K562 (cell line): ENCODE data around the gene IER3IP1. TPM values are rescaled to one million over a fixed set of nuclear protein-coding genes. Genes with fewer than 3 reads are reported as not detected.

ENCODE experiments used
- ATAC-seq: fragments of 200-7000 bp; cut with Tn5 transposase; 3 replicates; pipeline ENCODE4 v1.9.1; 2020; ENCODE audit warnings: moderate library complexity
- BruUV-seq: library from RNA; stranded (reverse); fragments of 400-500 nt; replicated peaks from 2 replicates; lab custom pipeline; 2021; lab: Mats Ljungman, UMichigan
- CTCF ChIA-PET: fragments of 300-600 bp; formaldehyde crosslinking; extraction: SDS; loops from one replicate; lab custom pipeline; 2021; ENCODE audit warnings: low intra/inter-chr PET ratio; lab: Yijun Ruan, JAX
- POLR2A ChIA-PET: fragments of 300-600, 350-650 bp; sonication (Branson Sonifier 250); formaldehyde crosslinking; extraction: SDS; loops from one replicate; lab custom pipeline; 2021; ENCODE audit warnings: antibody characterized with exemption, inconsistent platforms; lab: Yijun Ruan, JAX
- DNase-seq, 4 experiments: peaks; one replicate each; pipeline versions ENCODE4 v3.0.0 to v3.0.0-alpha.2; 2011 to 2018; ENCODE audit warnings: low spot score in 3 of 4, mixed read lengths in 3 of 4; ENCODE audit errors: extremely low read depth in 1 of 4
- FAIRE-seq: peaks from 2 replicates; lab custom pipeline; 2011; peaks lifted over from hg19 to GRCh38; lab: Jason Lieb, UNC
- H2AFZ ChIP-seq: 2 replicates; pipeline ENCODE4 v1.6.0; 2011; ENCODE audit warnings: low read depth, low read length, control low read depth, inconsistent platforms
- H3K27ac ChIP-seq: fragments of 200-600 bp; 3 replicates; pipeline ENCODE4 v1.8.0; 2011; ENCODE audit warnings: low read depth, mild to moderate bottlenecking, control low read depth, inconsistent platforms, low read length, moderate library complexity, mixed read lengths; ENCODE audit errors: extremely low read depth
- H3K27me3 ChIP-seq, 2 experiments: fragments of 300-600 bp in 1 of 2; 2 replicates in 1 of 2; 3 replicates in 1 of 2; pipeline versions ENCODE4 v1.6.0 to v1.8.0; 2011; ENCODE audit warnings: inconsistent platforms in 2 of 2, low read length in 2 of 2, mild to moderate bottlenecking in 1 of 2, mixed read lengths in 1 of 2, moderate library complexity in 1 of 2; ENCODE audit not compliant: control insufficient read depth in 2 of 2, insufficient read depth in 2 of 2
- H3K36me3 ChIP-seq: fragments of 300-600 bp; 3 replicates; pipeline ENCODE4 v1.8.0; 2011; ENCODE audit warnings: mild to moderate bottlenecking, low read length, inconsistent platforms; ENCODE audit not compliant: control insufficient read depth, insufficient read depth
- H3K4me1 ChIP-seq, 2 experiments: fragments of 200-600 bp in 1 of 2; replicated peaks in 1 of 2; 2 replicates in 1 of 2; 3 replicates in 1 of 2; pipeline versions ENCODE4 v1.5.1 to v1.8.0; 2011; ENCODE audit warnings: inconsistent platforms in 2 of 2, low read length in 2 of 2, mild to moderate bottlenecking in 1 of 2, mixed read lengths in 1 of 2, moderate library complexity in 1 of 2; ENCODE audit not compliant: control insufficient read depth in 2 of 2, insufficient read depth in 2 of 2
- H3K4me2 ChIP-seq: 2 replicates; pipeline ENCODE4 v1.6.1; 2011; ENCODE audit warnings: low read length, control low read depth, inconsistent platforms, mixed read lengths; ENCODE audit not compliant: insufficient read depth
- H3K4me3 ChIP-seq: fragments of 200-600 bp; sonication (generic), shearing (Covaris generic); 2 replicates; pipeline ENCODE4 v1.5.1; 2016; ENCODE audit warnings: control low read depth, inconsistent platforms
- H3K79me2 ChIP-seq: fragments of 200-600 bp; 3 replicates; pipeline ENCODE4 v1.8.0; 2011; ENCODE audit warnings: low read length, inconsistent platforms; ENCODE audit not compliant: control insufficient read depth, insufficient read depth
- H3K9ac ChIP-seq, 2 experiments: 2 replicates each; pipeline versions ENCODE4 v1.6.0 to v1.6.1; 2011; ENCODE audit warnings: low read depth in 2 of 2, low read length in 2 of 2, control low read depth in 1 of 2, inconsistent platforms in 1 of 2, mild to moderate bottlenecking in 1 of 2, mixed read lengths in 1 of 2; ENCODE audit not compliant: insufficient read depth in 1 of 2
- H3K9me1 ChIP-seq: one replicate; pipeline ENCODE4 v1.6.0; 2011; ENCODE audit warnings: inconsistent platforms, mild to moderate bottlenecking, low read length, moderate library complexity; ENCODE audit not compliant: control insufficient read depth, insufficient read depth
- H3K9me3 ChIP-seq: replicated peaks from 2 replicates; pipeline ENCODE4 v1.5.1; 2011; ENCODE audit warnings: low read depth, low read length, inconsistent platforms; ENCODE audit not compliant: control insufficient read depth, insufficient read depth
- H4K20me1 ChIP-seq: replicated peaks from 2 replicates; pipeline ENCODE4 v1.6.1; 2011; ENCODE audit warnings: low read length, inconsistent platforms, mixed read lengths; ENCODE audit not compliant: control insufficient read depth, insufficient read depth
- CGGBP1 ChIP-seq: fragments of 250-450 bp; sonication (Bioruptor Pico); IDR thresholded peaks from 2 replicates; pipeline ENCODE4 v1.9.0; 2021; ENCODE audit warnings: mild to moderate bottlenecking
- CREB1 ChIP-seq, 2 experiments: sonication (generic) in 1 of 2; formaldehyde crosslinking in 1 of 2; IDR thresholded peaks; 2 replicates each; pipeline versions ENCODE4 v1.6.1 to v1.8.0; 2012 to 2022; ENCODE audit warnings: inconsistent platforms in 1 of 2, mild to moderate bottlenecking in 1 of 2, missing genetic modification reagents in 1 of 2, moderate library complexity in 1 of 2
- CSDE1 ChIP-seq, 2 experiments: fragments of 450-650 bp; IDR thresholded peaks; 2 replicates each; pipeline ENCODE4 v1.6.1; 2016; ENCODE audit warnings: mild to moderate bottlenecking in 1 of 2
- ETS2 ChIP-seq: IDR thresholded peaks from 2 replicates; pipeline ENCODE4 v1.6.1; 2016; ENCODE audit warnings: borderline replicate concordance, missing genetic modification characterization, mild to moderate bottlenecking, moderate library complexity, missing compliant biosample characterization; ENCODE audit not compliant: poor library complexity, severe bottlenecking
- NFRKB ChIP-seq: fragments of 450-650 bp; IDR thresholded peaks from 2 replicates; pipeline ENCODE4 v1.6.1; 2016; ENCODE audit warnings: low read depth
- POLR2AphosphoS5 ChIP-seq: IDR thresholded peaks from 2 replicates; pipeline ENCODE4 v1.6.1; 2011; ENCODE audit warnings: mild to moderate bottlenecking, low read depth, low read length, moderate library complexity; ENCODE audit not compliant: control insufficient read depth, insufficient read depth
- POLR2B ChIP-seq: fragments of 450-650 bp; IDR thresholded peaks from 2 replicates; pipeline ENCODE4 v1.6.1; 2018; ENCODE audit warnings: low read depth; ENCODE audit not compliant: partially characterized antibody
- PRPF4 ChIP-seq: fragments of 200-400 bp; formaldehyde crosslinking; IDR thresholded peaks from one replicate; pipeline ENCODE4 v1.6.1; 2017; ENCODE audit warnings: low read length, low read depth, mild to moderate bottlenecking; ENCODE audit not compliant: insufficient read depth, poor library complexity, severe bottlenecking
- YY1 ChIP-seq, 3 experiments: IDR thresholded peaks; 2 replicates each; pipeline ENCODE4 v1.6.1; 2011; ENCODE audit warnings: low read length in 2 of 3, mild to moderate bottlenecking in 2 of 3, moderate library complexity in 2 of 3, borderline replicate concordance in 1 of 3, control low read depth in 1 of 3, low read depth in 1 of 3; ENCODE audit not compliant: insufficient read depth in 3 of 3, insufficient replicate concordance in 2 of 3, control insufficient read depth in 1 of 3, insufficient read length in 1 of 3; ENCODE audit errors: extremely low read depth in 1 of 3
- ZNF354B ChIP-seq: fragments of 250-450 bp; sonication (Bioruptor Pico); IDR thresholded peaks from 2 replicates; pipeline ENCODE4 v1.4.0; 2020
- ZSCAN29 ChIP-seq: fragments of 450-650 bp; IDR thresholded peaks from 2 replicates; pipeline ENCODE4 v1.6.1; 2017
- WGBS: fragments of 100-300 bp; shearing (Covaris generic); methylation state at CpG from one replicate; pipeline ENCODE4 v1.1.6; 2016; ENCODE audit warnings: low coverage, mixed read lengths; ENCODE audit not compliant: insufficient coverage; ENCODE audit errors: missing lambda C conversion rate; 5-methylcytosine and 5-hydroxymethylcytosine counted together
- in situ Hi-C: fragments of 300-500 bp; cut with MboI; formaldehyde crosslinking; loops from 4 replicates; pipeline ENCODE4 v1.15.0; 2018; ENCODE audit warnings: inconsistent platforms, mixed read lengths
- intact Hi-C: fragments of 100-400 bp; cut with micrococcal nuclease; formaldehyde crosslinking; loops from 2 replicates; pipeline ENCODE4 v1.14.2; 2022
- polyA plus RNA-seq, 8 experiments: library from polyadenylated mRNA; depleted of rRNA in 4 of 8; stranded (reverse) in 5 of 8; unstranded in 3 of 8; fragments of >200 nt; fragmentation: Nextera tagmentation in 2 of 8; fragmentation: Illumina TruSeq in 1 of 8; extraction: Ambion mirVana in 2 of 8; extraction: Trizol in 1 of 8; gene quantifications; 2 replicates each; pipeline versions ENCODE4 v1.2.1 to v1.2.3, GENCODE V29; 2011 to 2014; ENCODE audit warnings: inconsistent platforms in 1 of 8, missing spikeins in 1 of 8
- total RNA-seq, 7 experiments: library from RNA; depleted of rRNA in 6 of 7; stranded (reverse); fragments of >200 nt in 6 of 7; fragmentation: Illumina TruSeq in 2 of 7; extraction: Trizol in 2 of 7; gene quantifications; 2 replicates each; pipeline versions ENCODE4 v1.2.1 to v1.2.3, GENCODE V29; 2011 to 2021; ENCODE audit warnings: low replicate concordance in 1 of 7

IER3IP1 gene
- total and polyA plus RNA-seq, 9 of the 15 experiments (the other 6 are each of a cell fraction or from before 2014, with no cell fraction given), result 9.0 to 38.2 (median 19.9) TPM

GRCh38 chr18:47108998-47109405 is 67.2 kb downstream of the IER3IP1 start:
- in situ Hi-C loops (no loop called here), intact Hi-C loops (no loop called here)
- H3K27me3 ChIP-seq, result no peaks in the 10 kb centered on the region
- ATAC-seq, result no peak
- no peaks in the 10 kb centered on the region for H3K9me1 ChIP-seq
- FAIRE-seq, result no peak
- no peaks in the 10 kb centered on the region for H3K79me2 ChIP-seq
- 90% methylated on average over 5 of the region's 7 CpGs for WGBS
- POLR2A ChIA-PET, result no interaction called here
- no peak overlapping the region for H2AFZ ChIP-seq
- CTCF ChIA-PET, result no interaction called here
- H3K4me1 ChIP-seq, result no peaks in the 10 kb centered on the region
- H3K36me3 ChIP-seq, result peaks cover 46% of the 10 kb centered on the region; the same call in 2 of the 3 replicates
- no peak overlapping the region for H3K27ac ChIP-seq
- no peaks in the 10 kb centered on the region for H3K9me3 ChIP-seq
- no peak for DNase-seq
- no peaks in the 10 kb centered on the region for H4K20me1 ChIP-seq
- H3K4me2 ChIP-seq, result no peak overlapping the region
- TF ChIP-seq NFRKB (no peak), ZNF354B (no peak), ZSCAN29 (no peak), CSDE1 (IDR thresholded peaks at IDR 0.05) (no peak), CREB1 (IDR thresholded peaks at IDR 0.05) (no peak), CREB1 (CRISPR knock-in tag; IDR thresholded peaks at IDR 0.05) (no peak), YY1 (IDR thresholded peaks at IDR 0.05; ENCODE audit: borderline replicate concordance in 1 of 3, control insufficient read depth in 1 of 3, extremely low read depth in 1 of 3, insufficient read depth in 3 of 3, insufficient read length in 1 of 3, insufficient replicate concordance in 2 of 3, low read depth in 1 of 3, low read length in 2 of 3) (no peak), CGGBP1 (CRISPR knock-in tag) (no peak), POLR2B (no peak), ETS2 (tag) (no peak), POLR2AphosphoS5 (no peak), PRPF4 (no peak)
- BruUV-seq, result no TSS peak
- no peak overlapping the region for H3K4me3 ChIP-seq
- no peak overlapping the region for H3K9ac ChIP-seq
